ENCODE results near the gene CARMIL1.

The CARMIL1 gene

DNA sequence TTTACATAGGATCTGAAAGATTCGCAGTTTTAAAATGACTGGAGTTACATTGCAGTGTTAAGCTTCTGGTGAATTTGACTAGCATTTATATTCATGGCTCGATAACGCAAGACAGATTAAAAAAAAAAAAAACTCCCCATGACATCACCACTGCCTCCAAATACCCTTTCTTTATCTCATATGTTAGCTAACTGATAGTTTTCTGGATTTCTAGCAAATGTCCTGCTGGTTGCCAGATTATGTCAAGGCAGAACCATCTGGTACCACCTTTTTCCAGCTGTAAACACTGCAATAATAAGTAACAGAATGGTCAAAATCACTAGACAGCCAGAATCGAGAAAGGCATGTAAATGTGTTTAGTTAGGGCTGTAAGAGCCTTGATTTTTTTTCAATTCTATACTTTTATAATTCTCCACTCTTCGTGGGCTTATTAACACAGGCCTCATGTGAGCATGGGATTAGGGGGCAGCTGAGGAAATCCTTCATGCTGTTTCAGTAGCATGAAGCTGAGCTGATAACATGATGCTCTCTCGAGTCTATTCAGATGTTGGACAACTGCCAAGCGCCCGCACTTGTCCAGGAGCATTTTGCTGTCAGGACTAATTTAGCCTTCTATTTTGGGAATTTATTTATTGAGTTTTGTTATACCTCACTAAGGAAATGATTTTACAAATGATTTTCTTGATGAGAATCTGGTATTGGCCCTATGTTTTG is 206.8 kb downstream of the CARMIL1 start:
- peak; percentile 32 for DNase-seq

DNA sequence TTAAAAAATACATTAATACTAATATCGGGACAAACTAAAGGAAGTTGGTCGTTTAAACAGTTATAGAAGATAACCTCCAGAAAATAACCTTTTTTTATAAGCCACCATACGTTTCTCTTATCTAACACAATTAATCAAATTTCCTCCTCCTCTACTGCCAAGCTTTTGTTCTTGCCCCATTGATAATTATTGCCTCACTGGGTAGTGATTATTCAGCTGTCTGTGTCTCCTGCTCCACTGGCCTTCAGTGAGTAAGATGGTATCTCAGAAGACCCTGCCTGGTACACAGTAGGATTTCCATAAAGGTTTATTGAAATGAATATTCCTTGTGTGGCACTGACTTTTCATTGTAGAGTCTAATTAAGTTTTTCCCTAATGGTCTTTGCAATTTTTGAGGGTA is 207.4 kb downstream of the CARMIL1 start:
- DNase-seq: no peak

DNA sequence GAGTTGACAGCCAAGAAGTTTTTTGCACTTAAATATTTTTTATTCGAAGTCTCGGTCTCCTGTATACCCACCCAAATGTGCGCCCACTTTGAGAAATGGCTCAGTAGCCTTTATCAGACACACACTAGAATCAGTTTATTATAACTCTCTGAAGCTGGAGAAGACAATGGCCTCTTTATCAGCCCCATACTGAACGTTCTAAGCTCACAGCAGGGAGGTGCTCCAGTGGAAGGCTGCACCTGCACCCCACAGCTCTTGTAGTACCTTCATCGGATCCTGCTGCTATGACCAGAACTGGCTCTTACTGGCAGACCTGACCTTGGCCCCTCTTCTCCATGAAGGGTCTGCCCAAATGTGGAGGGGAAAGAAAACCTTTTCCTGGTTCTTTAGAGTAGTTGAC is 207.8 kb downstream of the CARMIL1 start:
- DNase-seq: no peak

DNA sequence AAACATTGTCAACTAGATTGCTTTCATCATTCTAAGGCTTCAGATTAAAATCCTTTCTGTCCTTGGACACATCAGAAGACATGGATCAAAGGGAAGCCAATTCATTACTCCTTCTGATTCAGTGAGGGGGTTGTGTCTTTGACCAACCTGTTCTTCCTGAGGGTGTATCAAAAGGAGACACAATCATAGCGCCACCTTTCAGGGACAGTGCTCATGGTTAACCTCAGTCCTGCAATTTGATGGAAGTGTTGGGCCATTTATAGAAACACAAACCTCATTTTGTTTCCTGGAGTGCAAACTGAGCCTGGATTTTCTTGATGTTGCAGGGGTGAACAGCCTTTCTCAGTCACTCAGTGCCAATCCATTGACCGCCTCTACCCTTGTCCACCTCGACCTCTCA is 209.0 kb downstream of the CARMIL1 start:
- DNase-seq: no peak

DNA sequence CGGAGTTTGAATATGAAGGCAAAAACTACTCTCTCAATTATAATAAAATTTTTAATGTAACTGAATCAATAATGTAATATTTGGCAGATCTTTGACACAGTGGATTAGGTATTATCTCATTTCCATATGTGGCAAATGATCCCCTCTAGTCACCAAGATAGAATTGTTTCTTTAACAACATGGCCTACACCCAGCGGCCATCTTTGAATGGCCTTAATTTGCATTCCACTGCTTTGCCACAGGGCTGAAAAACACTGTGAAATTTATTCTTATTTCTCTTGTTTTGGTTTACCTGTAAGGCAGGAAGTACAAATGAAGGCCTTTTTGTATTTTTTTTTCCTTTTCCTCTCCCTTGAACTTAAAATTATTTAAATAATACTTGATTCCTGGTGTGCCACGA is 210.2 kb downstream of the CARMIL1 start:
- DNase-seq: no peak

DNA sequence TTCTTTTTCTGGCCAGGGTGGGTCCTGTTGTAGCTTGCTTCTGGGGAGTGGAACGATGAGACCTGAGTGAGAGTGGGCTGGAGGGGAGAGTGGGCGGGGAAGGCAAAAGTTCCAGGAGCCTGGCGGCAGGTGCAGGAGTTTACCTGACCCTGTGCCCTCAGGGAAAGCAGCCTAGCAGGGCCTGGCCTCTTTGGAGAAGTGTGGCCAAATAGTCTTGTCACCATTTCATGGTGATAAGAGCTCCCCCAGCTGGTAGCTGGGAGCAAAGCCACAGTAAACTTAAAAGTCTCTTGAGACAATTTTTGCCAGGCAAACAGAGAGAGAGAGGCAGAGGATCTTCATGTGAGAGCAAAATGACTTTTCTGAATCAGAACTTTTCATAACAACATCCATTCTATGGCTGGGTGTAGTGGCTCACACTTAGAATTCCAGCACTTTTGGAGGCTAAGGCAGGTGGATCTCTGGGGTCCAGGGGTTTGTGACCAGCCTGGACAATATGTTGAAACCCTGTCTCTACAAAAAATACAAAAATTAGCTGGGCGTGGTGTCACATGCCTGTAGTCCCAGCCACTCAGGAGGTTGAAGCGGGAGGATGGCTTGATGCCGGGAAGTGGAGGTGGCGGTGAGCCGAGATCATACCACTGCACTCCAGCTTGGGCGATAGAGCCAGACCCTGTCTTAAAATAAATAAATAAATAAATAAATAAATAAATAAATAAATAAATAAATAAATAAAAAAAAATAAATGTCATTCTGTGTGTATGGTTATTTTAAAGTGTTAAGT is 211.0 kb downstream of the CARMIL1 start:
- peak; percentile 69 for DNase-seq

DNA sequence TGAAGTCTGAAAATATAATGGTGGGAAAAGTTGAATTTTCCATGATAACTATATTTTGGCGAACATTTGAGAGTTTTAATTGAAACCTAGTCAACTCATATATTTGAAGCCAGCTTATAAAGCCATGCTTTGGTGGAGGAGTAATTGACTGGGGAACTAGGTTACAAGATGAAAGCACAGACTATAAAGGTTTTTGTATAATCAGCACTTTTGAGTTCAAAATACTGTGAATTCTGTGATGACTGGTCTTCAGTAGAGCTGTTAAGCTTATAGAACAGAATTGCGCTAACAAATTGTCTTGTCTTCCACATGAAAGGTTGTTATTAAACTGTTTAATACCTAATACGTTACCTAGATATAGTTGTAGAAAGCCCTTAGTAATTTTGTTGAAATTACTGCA is 213.8 kb downstream of the CARMIL1 start:
- no peak for DNase-seq

DNA sequence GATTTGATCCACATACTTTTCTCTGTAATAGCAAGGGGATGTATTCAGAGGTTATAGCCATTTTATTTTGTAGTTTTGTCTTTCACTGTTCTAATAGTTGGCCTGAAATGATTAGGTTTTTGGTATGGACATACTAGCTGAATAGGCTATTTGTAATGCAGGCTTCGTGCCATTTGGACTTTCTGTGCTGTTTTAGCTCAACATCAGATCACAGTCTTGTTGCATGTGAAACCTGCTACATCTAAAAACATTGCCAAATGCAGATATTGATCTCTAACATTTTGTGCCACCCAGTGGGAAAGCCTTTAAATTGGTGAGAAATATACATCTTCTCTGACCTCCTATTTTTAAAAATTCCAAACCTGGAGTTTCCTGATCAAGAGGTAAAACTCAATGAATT is 215.3 kb downstream of the CARMIL1 start:
- no peak for DNase-seq

DNA sequence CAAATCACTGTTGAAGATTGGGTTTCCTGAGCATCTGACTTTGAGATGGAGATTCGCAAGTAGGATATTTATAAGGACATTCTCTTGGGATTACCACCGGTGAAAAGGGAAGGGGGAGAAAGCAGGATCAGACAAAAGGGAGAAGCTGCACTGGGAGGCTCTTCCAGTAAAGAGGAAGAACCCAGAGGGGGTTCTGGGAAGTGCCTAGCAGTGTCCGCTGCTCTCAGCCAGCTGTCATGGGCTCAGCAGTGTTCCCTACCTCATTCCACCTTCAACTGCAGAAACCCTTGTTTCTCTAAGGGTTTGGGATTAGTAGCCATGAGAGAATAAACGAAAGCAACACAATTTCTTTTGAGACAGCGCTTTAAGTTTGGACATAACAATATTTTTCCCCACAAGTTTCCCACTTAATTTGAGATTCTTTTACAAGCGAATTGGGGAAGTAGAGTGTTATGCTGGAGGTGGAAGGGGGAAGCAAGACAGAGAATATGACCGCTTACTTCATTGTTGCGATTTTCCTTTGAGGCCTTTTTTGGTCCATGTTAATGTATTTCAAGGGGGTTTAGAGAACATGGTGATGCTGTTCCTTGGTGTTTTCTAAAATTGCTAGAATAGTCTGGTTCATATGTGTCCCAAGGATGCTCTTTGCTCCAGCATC is 218.3 kb downstream of the CARMIL1 start:
- no peak for DNase-seq

DNA sequence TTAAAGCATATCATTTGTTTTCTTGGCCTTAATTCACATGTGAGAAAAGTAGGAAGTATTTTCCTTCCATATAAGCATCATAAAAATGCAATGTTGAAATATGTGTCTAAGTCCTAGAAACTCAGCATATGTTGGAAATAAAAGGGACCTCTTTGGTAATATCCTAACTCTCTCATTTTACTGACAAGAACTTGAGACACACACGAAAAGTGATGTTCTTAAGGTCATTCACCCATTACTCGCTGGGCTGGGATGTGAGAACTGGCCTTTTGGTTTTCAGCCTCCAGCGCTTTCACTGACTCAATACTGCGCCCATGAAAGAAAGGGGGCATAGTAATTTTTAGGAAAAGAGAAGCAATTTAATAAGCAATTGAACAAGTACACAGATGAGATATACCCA is 219.3 kb downstream of the CARMIL1 start:
- no peak for DNase-seq

DNA sequence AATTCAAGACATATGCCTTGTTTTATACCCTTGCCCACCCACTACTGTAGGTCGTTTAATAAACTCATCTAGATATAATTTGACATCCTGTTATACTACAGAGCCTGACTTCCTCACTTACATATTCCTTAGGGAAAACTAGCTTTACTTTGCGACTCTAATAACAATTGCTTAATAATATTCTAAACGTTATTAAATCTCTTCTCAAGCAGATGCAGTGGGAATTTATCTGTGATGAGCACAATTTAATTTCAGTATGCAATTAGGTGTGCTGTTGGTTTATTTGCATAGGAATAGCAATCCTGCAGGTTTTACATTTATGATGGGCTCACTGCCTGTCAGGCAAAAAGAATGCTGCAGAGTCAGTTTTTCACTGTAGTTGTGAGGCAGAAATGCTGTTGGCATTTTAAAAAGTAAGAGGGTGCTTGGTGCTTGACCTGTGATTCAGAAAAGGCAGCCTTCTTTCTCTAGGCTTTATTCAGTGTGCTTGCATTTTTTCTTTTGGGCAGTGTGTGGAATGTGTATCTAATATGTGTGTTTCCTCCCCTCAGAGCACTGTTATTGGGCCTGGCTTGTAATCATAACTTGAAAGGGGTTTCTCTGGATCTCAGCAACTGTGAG is 220.6 kb downstream of the CARMIL1 start:
- no peak for DNase-seq

DNA sequence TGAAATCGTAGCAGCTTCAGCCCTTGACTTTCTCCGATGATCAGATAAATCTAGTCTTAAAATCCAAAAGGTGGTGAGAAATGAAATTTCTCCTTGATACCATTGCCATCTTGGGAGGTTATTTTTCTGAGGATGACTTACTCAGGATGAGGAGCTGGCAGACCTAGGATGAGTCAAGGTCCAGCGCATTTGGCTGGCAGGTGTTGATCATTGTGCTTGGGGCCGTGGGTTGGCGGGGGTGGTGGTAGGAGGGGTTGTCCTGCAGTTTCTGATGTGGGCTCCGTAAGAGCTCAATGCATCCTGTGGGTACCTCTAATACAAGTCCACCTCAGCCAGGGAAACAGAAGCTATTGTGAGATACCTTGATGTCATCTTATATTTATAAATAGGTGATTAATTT is 224.5 kb downstream of the CARMIL1 start:
- DNase-seq: no peak

DNA sequence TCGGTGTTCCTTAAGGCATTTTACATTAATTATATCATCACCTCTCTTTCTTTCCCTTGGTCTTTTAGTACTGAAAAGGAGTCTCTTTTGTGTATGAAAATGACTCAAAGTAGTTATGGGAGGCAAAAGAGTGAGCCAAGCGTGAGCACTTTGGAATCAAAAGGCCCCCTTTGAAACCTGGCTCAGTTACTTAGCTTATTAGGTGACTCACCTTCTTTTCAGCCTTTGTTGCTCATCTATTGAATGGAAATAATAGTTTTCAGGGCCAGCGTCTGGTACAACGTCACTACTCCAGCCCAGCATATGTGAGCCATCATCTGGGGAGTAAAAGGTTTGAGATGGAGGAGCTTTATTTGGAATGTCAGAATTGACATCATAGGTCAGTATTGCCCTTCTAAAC is 225.5 kb downstream of the CARMIL1 start:
- no peak for DNase-seq

DNA sequence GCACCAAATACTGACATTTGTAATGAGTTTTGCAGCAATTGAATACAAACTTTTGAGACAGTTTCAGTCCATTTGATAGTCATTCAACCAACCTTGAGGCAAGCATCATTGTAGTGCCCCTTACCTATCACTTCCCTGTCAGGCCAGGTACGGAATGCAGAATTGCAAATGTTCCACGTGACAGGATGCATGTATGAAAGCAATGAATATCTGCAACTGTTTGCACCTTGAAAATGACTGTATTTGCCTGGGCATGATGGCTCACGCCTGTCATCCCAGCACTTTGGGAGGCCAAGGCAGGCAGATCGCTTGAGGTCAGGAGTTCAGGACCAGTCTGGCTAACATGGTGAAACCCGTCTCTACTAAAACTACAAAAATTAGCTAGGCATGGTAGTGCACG is 226.8 kb downstream of the CARMIL1 start:
- no peak for DNase-seq

DNA sequence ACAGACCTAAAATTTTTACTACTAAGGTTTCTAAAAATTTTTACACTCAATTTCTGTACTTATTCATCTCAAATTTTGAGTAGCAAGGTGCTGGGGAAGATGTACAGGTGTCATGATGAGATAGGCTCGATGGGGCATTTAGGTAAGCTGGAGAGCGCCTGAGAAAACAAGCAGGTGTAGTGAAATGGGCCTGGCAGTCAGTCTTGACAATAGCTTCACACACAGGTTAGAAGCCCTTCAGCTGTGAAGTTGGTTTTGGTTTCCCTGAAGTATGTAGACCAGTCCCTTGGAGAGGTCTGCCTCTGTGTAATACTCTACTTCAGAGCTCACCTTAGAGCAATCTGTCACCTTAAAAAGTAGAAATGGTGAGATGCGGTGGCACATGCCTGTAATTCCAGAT is 228.9 kb downstream of the CARMIL1 start:
- DNase-seq: no peak

DNA sequence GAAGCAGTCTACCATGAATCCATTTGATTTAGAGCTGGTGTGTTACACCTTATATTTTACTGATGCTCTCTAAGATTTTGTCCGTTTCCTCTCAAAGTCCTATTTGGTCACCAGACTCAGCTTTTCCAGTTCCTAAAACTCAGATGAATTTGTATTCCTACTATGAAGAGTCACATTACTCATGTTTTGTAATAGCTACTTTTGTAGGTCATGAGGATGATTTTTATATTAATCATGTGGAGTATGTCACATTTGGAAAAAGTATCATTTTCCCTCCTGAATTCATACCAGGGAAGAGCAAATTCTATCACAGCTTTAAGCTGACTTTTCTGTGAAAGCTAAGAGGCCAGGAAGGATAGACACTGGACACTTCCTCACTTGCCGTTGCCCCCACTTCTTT is 232.2 kb downstream of the CARMIL1 start:
- DNase-seq: no peak

DNA sequence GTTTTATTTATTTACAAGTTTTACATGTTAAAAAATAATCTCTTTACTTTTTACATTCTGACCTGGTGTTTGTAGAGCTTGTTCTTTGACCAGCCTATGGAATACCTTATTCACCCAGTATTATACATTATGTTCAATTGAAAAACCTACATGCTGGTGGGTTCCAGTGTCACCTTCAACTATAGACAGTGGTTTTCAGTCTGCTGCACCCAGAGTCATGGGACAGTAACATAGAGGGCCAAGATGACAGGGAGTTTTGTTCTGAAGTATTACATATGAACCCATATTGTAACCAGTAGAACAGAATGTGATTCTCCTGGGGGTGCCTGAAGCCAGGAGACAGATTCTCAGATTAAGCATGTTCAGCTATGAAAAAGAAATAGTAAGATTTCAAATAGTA is 233.4 kb downstream of the CARMIL1 start:
- no peak for DNase-seq

DNA sequence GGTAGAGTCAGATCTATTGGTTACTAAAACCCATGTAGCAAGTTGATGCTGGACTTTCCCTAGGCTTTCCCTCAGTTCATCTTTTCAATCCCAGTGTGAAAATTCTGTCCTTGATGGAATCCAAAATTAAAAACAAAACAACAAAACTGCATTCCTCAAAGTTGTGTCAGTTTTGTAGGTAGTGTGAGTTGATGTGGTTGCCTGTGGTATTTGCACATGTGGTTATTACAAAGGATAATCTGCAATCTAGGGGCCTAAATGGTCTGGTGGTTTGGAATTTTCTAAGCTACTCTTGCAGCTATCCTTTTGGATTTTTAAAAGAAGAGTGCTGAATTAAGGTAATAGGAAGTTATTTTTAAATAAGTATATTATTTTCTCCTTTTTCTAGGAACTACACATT is 240.7 kb downstream of the CARMIL1 start:
- no peak for DNase-seq

DNA sequence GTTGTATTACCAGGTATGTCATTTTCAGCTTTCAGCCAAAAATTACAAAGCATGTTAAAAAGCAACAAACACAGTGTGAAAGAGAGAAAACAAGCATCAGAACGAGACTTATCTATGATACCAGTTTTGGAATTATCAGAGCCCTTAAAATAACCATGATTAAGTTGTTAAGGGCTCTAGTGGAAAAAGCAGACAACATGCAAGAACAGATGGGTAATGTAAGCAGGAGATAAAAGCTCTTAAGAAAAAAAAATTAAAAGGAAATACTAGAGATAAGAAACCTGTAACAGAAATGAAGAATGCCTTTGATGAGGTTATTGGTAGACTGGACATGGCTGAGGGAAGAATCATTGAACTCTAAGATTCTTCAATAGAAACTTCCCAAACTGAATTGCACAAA is 245.4 kb downstream of the CARMIL1 start:
- no peak for DNase-seq

DNA sequence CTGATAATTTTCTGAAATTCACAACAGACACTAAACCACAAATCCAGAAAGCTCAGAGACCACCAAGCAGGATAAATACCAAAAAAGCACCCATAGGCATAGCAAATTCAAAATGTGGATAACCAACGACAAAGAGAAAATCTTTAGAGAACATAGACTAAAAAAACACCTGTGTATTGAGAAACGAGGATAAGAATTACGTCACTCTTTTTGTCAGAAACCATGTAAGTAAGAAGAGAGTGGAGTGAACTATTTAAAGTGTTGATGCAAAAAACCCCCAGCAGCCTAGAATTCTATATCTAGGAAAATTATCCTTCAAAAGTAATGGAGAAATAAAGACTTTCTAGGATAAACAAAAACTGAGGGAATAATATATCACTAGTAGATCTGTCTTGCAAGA is 245.9 kb downstream of the CARMIL1 start:
- no peak for DNase-seq

DNA sequence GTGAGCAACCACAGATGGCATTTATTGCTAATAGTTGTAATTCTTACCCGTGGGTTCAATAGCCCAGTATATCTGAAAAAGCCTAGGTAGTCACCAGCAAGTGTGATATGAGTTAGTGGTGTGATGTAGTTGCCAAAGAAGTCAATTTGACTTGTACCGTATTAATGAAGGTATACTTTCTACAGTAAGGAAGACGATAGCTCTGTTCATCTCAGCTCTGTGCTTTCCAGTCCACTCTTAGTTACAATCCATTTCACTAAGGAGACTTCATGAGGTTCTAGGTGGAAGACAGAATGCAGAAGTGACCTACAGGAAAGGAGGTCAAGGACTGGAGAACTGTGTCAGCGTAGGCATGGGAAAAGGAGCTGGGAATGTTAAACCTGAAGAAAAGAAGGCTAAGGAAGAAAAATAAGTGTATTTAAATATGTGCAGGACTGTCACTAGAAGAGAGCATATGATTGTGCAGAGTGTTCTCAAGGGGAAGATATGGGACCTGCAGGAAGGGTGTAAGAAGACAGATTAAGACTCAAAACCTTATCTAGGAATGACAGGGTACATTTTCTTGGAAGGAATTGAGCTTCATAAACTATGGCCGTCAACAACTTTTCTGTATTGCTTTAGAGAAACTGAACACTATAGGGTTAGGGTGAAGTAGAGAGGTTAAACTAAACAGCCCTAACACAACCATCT is 255.9 kb downstream of the CARMIL1 start:
- DNase-seq: no peak

DNA sequence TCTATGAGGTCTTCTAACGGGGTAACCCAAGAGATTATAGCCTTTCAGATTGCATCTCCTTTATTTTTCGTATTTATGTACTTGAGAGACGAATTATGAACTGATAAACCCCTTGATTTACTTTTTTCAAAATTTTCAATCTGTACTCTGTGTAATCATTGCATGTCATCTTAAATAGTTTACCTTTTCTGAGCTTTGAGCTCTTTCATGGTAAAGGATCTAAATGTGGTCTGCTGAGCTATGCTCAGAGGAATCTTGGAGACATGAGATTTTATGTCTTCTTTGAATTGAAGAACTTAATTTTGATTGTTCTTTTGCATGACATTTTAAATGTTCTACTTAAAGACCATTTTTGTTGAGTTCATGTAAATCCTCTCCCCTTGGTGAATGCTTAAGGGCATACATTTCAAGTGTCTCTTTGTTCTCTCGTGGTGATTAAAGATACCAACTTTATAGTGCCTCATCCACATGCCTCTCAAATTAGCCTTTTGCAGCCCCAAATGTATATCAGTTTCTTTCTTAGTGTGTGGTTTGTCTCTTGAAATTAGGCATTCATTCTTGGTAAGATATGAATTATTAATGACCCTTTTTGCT is 256.6 kb downstream of the CARMIL1 start:
- no peak for DNase-seq

DNA sequence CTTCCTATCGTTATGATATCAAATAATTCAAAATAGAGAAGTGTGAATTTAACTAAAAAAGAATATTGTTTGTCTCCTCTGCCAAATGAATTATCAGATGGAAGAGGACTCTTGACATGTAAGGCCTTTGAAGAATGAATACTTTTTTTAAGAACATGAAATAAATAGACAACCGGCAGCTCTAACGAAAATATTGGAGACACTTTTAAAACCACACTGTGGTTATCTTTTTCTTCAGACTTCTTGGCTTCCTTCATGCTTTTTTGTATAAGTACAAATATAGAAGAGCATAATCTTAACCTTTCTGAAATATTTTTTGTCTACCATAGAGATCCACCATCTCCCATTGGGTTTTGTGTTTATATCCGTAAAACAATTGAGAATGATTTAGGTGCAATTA is 257.6 kb downstream of the CARMIL1 start:
- no peak for DNase-seq

Data from right hindlimb (tissue), 1 donor.